Measurements from ENCODE around the gene MYADM.

MYADM gene

DNA sequence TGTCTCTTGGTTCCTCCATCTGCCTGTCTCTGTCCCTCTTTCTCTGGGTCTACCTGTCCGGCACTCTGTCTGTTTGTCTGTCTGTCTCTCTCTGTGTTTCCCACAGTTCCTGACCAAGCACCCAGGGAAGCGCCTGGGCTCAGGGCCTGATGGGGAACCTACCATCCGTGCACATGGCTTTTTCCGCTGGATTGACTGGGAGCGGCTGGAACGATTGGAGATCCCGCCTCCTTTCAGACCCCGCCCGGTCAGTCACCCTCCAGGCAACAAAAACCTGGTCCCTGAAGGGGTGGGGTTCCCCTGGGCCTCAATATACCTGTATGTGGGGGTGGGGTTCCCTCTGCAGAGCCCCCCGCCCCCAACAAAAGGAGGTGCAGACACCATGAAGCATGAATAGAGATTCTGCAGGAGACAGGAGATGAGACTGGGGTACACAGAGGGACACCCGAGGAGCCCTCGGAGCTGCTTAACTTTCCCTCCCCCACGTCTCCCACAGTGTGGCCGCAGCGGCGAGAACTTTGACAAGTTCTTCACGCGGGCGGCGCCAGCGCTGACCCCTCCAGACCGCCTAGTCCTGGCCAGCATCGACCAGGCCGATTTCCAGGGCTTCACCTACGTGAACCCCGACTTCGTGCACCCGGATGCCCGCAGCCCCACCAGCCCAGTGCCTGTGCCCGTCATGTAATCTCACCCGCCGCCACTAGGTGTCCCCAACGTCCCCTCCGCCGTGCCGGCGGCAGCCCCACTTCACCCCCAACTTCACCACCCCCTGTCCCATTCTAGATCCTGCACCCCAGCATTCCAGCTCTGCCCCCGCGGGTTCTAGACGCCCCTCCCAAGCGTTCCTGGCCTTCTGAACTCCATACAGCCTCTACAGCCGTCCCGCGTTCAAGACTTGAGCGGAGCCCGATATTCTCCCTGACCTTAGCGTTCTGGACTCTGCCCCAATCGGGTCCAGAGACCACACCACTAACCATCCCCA lies 38.8 kb downstream of the MYADM start:
- TF ChIP-seq, protein P1, sequence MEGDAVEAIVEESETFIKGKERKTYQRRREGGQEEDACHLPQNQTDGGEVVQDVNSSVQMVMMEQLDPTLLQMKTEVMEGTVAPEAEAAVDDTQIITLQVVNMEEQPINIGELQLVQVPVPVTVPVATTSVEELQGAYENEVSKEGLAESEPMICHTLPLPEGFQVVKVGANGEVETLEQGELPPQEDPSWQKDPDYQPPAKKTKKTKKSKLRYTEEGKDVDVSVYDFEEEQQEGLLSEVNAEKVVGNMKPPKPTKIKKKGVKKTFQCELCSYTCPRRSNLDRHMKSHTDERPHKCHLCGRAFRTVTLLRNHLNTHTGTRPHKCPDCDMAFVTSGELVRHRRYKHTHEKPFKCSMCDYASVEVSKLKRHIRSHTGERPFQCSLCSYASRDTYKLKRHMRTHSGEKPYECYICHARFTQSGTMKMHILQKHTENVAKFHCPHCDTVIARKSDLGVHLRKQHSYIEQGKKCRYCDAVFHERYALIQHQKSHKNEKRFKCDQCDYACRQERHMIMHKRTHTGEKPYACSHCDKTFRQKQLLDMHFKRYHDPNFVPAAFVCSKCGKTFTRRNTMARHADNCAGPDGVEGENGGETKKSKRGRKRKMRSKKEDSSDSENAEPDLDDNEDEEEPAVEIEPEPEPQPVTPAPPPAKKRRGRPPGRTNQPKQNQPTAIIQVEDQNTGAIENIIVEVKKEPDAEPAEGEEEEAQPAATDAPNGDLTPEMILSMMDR (IDR thresholded peaks at IDR 0.05; ENCODE audit: low read depth, low read length, missing control alignments) = peak; percentile 82

DNA sequence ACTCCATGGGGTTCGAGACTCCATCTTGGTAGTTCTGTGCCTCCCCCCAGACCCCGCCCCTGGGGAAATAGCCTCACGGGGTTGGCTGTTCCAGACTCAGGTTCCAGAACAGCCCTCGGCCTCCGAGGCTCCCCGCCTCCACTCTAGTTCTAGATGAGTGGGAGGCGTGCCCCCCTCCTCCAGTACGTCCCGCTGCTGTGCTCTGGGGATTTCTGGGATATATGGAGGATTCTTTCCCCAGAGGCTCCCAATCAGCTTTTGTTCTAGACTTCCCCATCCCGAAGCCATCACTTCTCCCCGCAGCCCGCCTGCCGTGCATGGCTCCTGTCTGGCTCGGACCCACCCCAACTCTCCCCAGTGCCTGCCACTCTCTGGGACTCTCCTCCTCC lies 39.5 kb downstream of the MYADM start:
- no peak overlapping the region for H3K4me3 ChIP-seq (ENCODE audit: low read depth, low read length)
- DNase-seq (ENCODE audit: low read depth) = no peak
- TF ChIP-seq, protein P1 (IDR thresholded peaks at IDR 0.05; ENCODE audit: low read depth, low read length, missing control alignments) = no peak
- in situ Hi-C loops (cut with HindIII; ENCODE audit: low sequenced_read_pairs) = loop anchor here (25.0 kb wide), 1 partner anchor 130 kb away; no protein-coding TSS in a partner anchor

More for the DNA sequence above, 38.8 kb downstream of the MYADM start:
- in situ Hi-C loops (cut with HindIII; ENCODE audit: low sequenced_read_pairs) = loop anchor here (25.0 kb wide), 1 partner anchor 131 kb away; no protein-coding TSS in a partner anchor
- DNase-seq (ENCODE audit: low read depth) = no peak
- no peak overlapping the region for H3K4me3 ChIP-seq (ENCODE audit: low read depth, low read length)

DNA sequence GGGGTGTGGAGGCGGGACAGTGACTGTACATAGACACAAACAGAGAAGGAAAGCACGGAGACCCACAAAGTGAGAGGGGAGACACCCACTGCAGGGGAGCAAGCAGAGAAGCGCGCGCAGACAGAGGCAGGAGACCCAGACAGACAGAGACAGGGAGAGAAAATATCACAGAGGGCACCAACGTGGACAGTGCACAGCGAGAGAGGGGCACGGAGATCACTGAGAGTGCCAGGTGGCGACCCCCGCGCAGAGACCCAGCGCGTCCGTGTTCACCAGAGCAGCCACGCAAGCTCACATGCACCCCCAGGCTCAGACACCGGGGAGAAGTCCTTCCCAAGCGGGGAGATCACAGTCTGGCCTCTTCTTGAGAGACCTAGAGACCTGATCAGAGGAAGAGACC lies 40.0 kb downstream of the MYADM start:
- in situ Hi-C loops (cut with HindIII; ENCODE audit: low sequenced_read_pairs) = loop anchor here (25.0 kb wide), 1 partner anchor 130 kb away; no protein-coding TSS in a partner anchor
- H3K4me3 ChIP-seq (ENCODE audit: low read depth, low read length) = no peak overlapping the region
- DNase-seq (ENCODE audit: low read depth) = no peak
- TF ChIP-seq, protein P1 (IDR thresholded peaks at IDR 0.05; ENCODE audit: low read depth, low read length, missing control alignments) = no peak

DNA sequence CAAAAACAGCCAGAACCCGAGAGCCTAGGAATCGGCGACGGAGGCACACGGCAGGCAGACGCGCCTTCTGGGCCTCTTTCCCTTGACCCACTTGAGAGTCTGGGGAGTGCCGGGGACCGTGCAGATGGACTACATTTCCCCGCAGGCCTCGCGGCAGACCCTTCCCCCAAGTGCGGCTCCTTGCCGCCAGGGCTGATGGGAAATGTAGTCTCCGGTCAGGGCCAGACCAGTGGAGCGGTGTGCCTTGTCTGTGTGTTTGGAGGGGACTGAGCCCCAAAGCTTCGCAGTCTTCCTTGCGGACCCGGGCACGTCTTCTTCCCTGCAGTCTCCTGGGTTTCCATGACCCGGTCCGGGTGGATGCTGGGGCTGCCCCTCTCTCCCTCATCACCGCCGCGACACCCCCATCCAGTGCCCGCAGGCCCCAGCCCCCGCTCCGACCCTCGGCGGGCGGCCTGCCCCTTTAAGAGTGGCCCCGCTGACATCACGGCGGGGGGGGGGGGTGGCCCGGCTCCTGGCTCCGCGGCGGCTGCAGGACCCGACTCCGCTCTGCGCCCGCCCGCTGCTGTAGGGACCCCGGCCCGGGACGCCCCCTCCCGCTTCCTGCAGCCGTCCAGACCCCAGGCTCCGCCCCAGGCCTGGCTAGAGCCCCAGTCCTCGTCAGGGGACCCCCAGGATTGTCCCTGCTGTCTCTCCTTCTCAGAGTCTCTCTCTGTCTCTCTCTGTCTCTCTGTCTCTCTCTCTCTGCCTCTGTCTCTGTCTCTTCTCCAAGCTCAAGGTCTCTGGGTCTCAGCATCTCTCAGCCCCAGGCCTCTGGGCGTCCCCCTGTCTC lies 40.6 kb downstream of the MYADM start:
- peak; percentile 5 for DNase-seq (ENCODE audit: low read depth)
- TF ChIP-seq, protein P1 (IDR thresholded peaks at IDR 0.05; ENCODE audit: low read depth, low read length, missing control alignments) = no peak
- in situ Hi-C loops (cut with HindIII; ENCODE audit: low sequenced_read_pairs) = loop anchor here (25.0 kb wide), 1 partner anchor 129 kb away; no protein-coding TSS in a partner anchor
- peak overlapping the region; percentile 34 for H3K4me3 ChIP-seq (ENCODE audit: low read depth, low read length)

DNA sequence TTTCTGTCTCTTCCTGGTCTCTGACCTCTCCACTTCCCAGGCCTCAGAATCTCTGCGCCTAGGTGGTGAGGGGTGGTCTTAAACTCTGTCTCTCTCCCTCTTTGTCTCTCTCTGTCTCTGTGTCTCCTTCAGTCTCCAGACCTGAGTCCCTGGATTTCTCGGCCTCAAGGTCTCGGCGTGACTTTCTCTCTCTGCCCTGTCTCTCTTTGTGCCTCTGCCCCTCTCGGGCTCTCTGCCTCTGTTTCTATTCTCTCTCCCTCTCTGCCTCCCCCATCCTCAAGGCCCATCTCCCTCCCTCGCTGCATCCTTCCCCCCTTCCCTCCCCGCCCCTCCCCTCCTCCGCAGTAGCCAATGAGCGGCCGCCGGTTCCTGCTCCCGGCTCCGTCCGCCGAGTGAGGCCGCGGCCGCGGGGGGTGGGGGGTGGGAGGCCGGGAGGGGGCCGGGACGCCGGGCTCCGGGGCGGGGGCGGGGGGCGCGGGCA lies 41.3 kb downstream of the MYADM start, which contains the start of gene CACNG7:
CACNG7 (plus strand) TSS at position 344 of the 481 bp plus-strand sequence. CDS start 3,554 bp downstream, outside the sequence.
- no peak for DNase-seq (ENCODE audit: low read depth)
- TF ChIP-seq, protein P1 (IDR thresholded peaks at IDR 0.05; ENCODE audit: low read depth, low read length, missing control alignments) = no peak
- in situ Hi-C loops (cut with HindIII; ENCODE audit: low sequenced_read_pairs) = loop anchor here (25.0 kb wide), 1 partner anchor 128 kb away; no protein-coding TSS in a partner anchor
- H3K4me3 ChIP-seq (ENCODE audit: low read depth, low read length) = peak within 1 kb of the TSS; percentile 49
